ENCODE measurements around the gene AFF3.

- TF ChIP-seq, protein P1, sequence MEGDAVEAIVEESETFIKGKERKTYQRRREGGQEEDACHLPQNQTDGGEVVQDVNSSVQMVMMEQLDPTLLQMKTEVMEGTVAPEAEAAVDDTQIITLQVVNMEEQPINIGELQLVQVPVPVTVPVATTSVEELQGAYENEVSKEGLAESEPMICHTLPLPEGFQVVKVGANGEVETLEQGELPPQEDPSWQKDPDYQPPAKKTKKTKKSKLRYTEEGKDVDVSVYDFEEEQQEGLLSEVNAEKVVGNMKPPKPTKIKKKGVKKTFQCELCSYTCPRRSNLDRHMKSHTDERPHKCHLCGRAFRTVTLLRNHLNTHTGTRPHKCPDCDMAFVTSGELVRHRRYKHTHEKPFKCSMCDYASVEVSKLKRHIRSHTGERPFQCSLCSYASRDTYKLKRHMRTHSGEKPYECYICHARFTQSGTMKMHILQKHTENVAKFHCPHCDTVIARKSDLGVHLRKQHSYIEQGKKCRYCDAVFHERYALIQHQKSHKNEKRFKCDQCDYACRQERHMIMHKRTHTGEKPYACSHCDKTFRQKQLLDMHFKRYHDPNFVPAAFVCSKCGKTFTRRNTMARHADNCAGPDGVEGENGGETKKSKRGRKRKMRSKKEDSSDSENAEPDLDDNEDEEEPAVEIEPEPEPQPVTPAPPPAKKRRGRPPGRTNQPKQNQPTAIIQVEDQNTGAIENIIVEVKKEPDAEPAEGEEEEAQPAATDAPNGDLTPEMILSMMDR (IDR thresholded peaks at IDR 0.05; ENCODE audit: low read length) = no peak
- TF ChIP-seq EZH2phosphoT487 (IDR thresholded peaks at IDR 0.05; ENCODE audit: low read length) (no peak), EZH2 (optimal IDR thresholded peaks at IDR 0.05; ENCODE audit: low read depth, low read length) (no peak)
Measured at GRCh38 chr2:99555404-99555803, 587.0 kb downstream of the AFF3 start.
